ENCODE measurements around the gene ASB3.

DNA sequence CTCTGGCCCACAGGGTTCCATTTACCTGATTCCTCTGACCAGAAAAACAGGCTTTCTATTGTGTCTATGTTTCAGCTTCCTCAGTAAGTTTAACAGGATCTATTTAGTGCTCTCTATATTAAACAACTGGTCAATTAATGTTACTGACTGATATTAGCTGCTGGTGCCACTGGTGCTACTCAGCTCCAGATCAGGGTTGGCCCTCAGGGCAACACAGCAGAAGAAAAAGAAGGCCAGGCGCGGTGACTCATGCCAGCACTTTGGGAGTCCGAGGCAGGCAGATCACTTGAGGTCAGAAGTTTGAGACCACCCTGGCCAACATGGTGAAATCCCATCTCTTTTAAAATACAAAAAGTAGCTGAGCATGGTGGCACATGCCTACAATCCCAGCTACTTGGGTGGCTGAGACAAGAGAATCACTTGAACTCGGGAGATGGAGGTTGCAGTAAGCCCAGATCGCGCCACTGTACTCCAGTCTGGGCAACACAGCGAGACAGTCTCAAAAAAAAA, 75.4 kb downstream of the ASB3 start:
- TF ChIP-seq SMC3 (conservative IDR thresholded peaks at IDR 0.05; ENCODE audit: poor library complexity) (no peak), REST (IDR thresholded peaks at IDR 0.05; ENCODE audit: borderline replicate concordance) (no peak), CTCF (IDR thresholded peaks at IDR 0.05; ENCODE audit: poor library complexity, severe bottlenecking) (no peak), EZH2 (IDR thresholded peaks at IDR 0.05; ENCODE audit: borderline replicate concordance, insufficient read depth, low read length, poor library complexity, severe bottlenecking) (no peak), POLR2AphosphoS5 (IDR thresholded peaks at IDR 0.05) (no peak), TAF1 (IDR thresholded peaks at IDR 0.05; ENCODE audit: low read depth) (no peak), RAD21 (conservative IDR thresholded peaks at IDR 0.05) (no peak), EP300 (conservative IDR thresholded peaks at IDR 0.05; ENCODE audit: poor library complexity, severe bottlenecking) (no peak)

All from neural cell (in vitro differentiated cells).